Measurements from ENCODE around the gene LGI1. TPM values are rescaled to one million over a fixed set of nuclear protein-coding genes. Genes with fewer than 3 reads are reported as not detected.

The LGI1 gene
- under 0.01 and 0.33 TPM in 2 replicates for total RNA-seq

DNA sequence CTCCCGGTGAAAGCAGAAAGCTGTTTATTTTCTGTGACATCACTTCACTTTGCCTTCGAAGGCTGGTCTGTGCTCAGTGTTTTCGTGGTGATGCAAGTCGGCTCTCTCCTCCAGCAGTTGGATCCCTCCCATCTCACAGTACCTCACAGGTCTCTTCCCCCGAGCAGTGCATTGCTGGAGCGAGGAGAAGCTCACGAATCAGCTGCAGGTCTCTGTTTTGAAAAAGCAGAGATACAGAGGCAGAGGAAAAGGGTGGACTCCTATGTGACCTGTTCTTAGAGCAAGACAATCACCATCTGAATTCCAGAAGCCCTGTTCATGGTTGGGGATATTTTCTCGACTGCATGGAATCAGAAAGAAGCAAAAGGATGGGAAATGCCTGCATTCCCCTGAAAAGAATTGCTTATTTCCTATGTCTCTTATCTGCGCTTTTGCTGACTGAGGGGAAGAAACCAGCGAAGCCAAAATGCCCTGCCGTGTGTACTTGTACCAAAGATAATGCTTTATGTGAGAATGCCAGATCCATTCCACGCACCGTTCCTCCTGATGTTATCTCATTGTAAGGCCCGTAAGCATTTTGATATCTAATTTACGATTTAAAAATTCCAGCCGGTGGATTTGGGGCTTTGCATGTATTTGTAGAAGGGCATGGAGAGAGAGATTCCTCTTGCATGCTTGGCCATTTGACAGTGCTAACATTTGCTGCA, at the start of gene LGI1:
LGI1 (plus strand) TSS at position 136 of the 707 bp plus-strand sequence; CDS start at position 345, 209 bp downstream.

Other genes starting within 250 kb of the LGI1 start
- not detected in 2 replicates for gene FFAR4, start 191.3 kb upstream of the LGI1 start, total RNA-seq
- 0.33 and 0.44 TPM in 2 replicates for gene RBP4, start 156.7 kb upstream of the LGI1 start, total RNA-seq
- not detected in 2 replicates for gene PDE6C, start 145.4 kb upstream of the LGI1 start, total RNA-seq
- 11.3 and 14.6 TPM in 2 replicates for gene FRA10AC1, start 55.3 kb upstream of the LGI1 start, total RNA-seq
- 4.1 and 6.0 TPM in 2 replicates for gene SLC35G1, start 136.0 kb downstream of the LGI1 start, total RNA-seq
- 2.3 and 3.5 TPM in 2 replicates for gene PLCE1, start 236.0 kb downstream of the LGI1 start, total RNA-seq

All from smooth muscle cell of trachea (primary cell).